ENCODE results near the gene ADORA2A. TPM values are rescaled to one million over a fixed set of nuclear protein-coding genes. Genes with fewer than 3 reads are reported as not detected.

The ADORA2A gene
- polyA plus RNA-seq, 1 donor (not counting 4 experiments of a cell fraction or from before 2014, with no cell fraction given): 0.20 TPM

- Histone ChIP-seq H3K36me3 (ENCODE audit: control insufficient read depth in 2 of 2, extremely low read depth in 1 of 2, insufficient read depth in 2 of 2, low read length in 2 of 2) (peaks cover 2 to 3% of the 10 kb centered on the region in 2 experiments), H3K9ac (ENCODE audit: control insufficient read depth, extremely low read depth, insufficient read depth, low read length) (no peak overlapping the region), H3K4me2 (ENCODE audit: control insufficient read depth, extremely low read depth, insufficient read depth, low read depth, low read length) (no peak overlapping the region), H3K9me3 (ENCODE audit: control insufficient read depth, low read depth, low read length) (no peaks in the 10 kb centered on the region), H3K79me2 (ENCODE audit: control insufficient read depth, insufficient read depth, low read length) (no peaks in the 10 kb centered on the region), H3K27ac (ENCODE audit: control insufficient read depth, insufficient read depth, low read length) (no peak overlapping the region), H3K9me1 (ENCODE audit: control insufficient read depth, extremely low read depth, insufficient read depth, low read length) (no peaks in the 10 kb centered on the region), H3K4me1 (ENCODE audit: control insufficient read depth, extremely low read depth, insufficient read depth, low read length) (peaks cover 12% of the 10 kb centered on the region), H3K4me3 (ENCODE audit: control insufficient read depth in 2 of 3, extremely low read depth in 1 of 3, insufficient read depth in 2 of 3, low read depth in 1 of 3, low read length in 3 of 3) (no peak overlapping the region), H3K27me3 (ENCODE audit: control insufficient read depth, extremely low read depth, insufficient read depth, low read length) (no peaks in the 10 kb centered on the region), H2AFZ (ENCODE audit: control insufficient read depth, low read length) (no peak overlapping the region), H4K20me1 (ENCODE audit: control insufficient read depth, extremely low read depth, insufficient read depth, low read length) (no peaks in the 10 kb centered on the region)
- peak; percentile 63 for FAIRE-seq
- TF ChIP-seq EZH2 (IDR thresholded peaks at IDR 0.05; ENCODE audit: low read length): no peak
- no peak for TF ChIP-seq CTCF (optimal IDR thresholded peaks at IDR 0.05 in 1 of 3, IDR thresholded peaks at IDR 0.05 in 1 of 3, conservative IDR thresholded peaks at IDR 0.05 in 1 of 3; ENCODE audit: extremely low read depth in 1 of 3, insufficient read depth in 2 of 3, low read length in 3 of 3)
- dilution Hi-C loops (cut with MboI; ENCODE audit: extremely low pct_ligation_motif_present, low sequenced_read_pairs): no loop called here
- DNase-seq (ENCODE audit: low read depth, low spot score): no peak
These were observed 35.6 kb upstream of the ADORA2A start for GRCh38 chr22:24391836-24392217.

- no peaks in the 10 kb centered on the region for H3K9me1 ChIP-seq (ENCODE audit: control insufficient read depth, extremely low read depth, insufficient read depth, low read length)
- dilution Hi-C loops (cut with MboI; ENCODE audit: extremely low pct_ligation_motif_present, low sequenced_read_pairs): no loop called here
- no peak for FAIRE-seq
These were observed 35.0 kb upstream of the ADORA2A start for GRCh38 chr22:24392218-24392931.

More at GRCh38 chr22:24392218-24392931, 35.0 kb upstream of the ADORA2A start:
- H4K20me1 ChIP-seq (ENCODE audit: control insufficient read depth, extremely low read depth, insufficient read depth, low read length): no peaks in the 10 kb centered on the region
- H3K4me1 ChIP-seq (ENCODE audit: control insufficient read depth, extremely low read depth, insufficient read depth, low read length): peaks cover 12% of the 10 kb centered on the region
- no peak overlapping the region for H3K9ac ChIP-seq (ENCODE audit: control insufficient read depth, extremely low read depth, insufficient read depth, low read length)
- no peaks in the 10 kb centered on the region for H3K79me2 ChIP-seq (ENCODE audit: control insufficient read depth, insufficient read depth, low read length)
- TF ChIP-seq CTCF (optimal IDR thresholded peaks at IDR 0.05 in 1 of 3, IDR thresholded peaks at IDR 0.05 in 1 of 3, conservative IDR thresholded peaks at IDR 0.05 in 1 of 3; ENCODE audit: extremely low read depth in 1 of 3, insufficient read depth in 2 of 3, low read length in 3 of 3) (no peak), EZH2 (IDR thresholded peaks at IDR 0.05; ENCODE audit: low read length) (no peak)
- H3K36me3 ChIP-seq (ENCODE audit: control insufficient read depth in 2 of 2, extremely low read depth in 1 of 2, insufficient read depth in 2 of 2, low read length in 2 of 2): peaks cover 2 to 7% of the 10 kb centered on the region in 2 experiments
- H3K4me2 ChIP-seq (ENCODE audit: control insufficient read depth, extremely low read depth, insufficient read depth, low read depth, low read length): no peak overlapping the region
- no peak overlapping the region for H2AFZ ChIP-seq (ENCODE audit: control insufficient read depth, low read length)
- no peak overlapping the region for H3K27ac ChIP-seq (ENCODE audit: control insufficient read depth, insufficient read depth, low read length)
- no peaks in the 10 kb centered on the region for H3K27me3 ChIP-seq (ENCODE audit: control insufficient read depth, extremely low read depth, insufficient read depth, low read length)
- H3K4me3 ChIP-seq (ENCODE audit: control insufficient read depth in 2 of 3, extremely low read depth in 1 of 3, insufficient read depth in 2 of 3, low read depth in 1 of 3, low read length in 3 of 3): no peak overlapping the region
- H3K9me3 ChIP-seq (ENCODE audit: control insufficient read depth, low read depth, low read length): no peaks in the 10 kb centered on the region
- no peak for DNase-seq (ENCODE audit: low read depth, low spot score)
